HG03342 (cell line): Measurements from ENCODE around the gene ARMC10.
"Not testable (repeated sequence)": the region's sequence is repeated elsewhere in the genome, so short reads cannot be mapped to it uniquely, and the experiment has no call there.

Experiments
- ATAC-seq: cut with Tn5 transposase; IDR thresholded peaks from one replicate; pipeline ENCODE4 v1.9.1; 2021; ENCODE audit warnings: mild to moderate bottlenecking, moderate library complexity; ENCODE audit not compliant: unreplicated experiment

ARMC10 gene

GRCh38 chr7:103121641-103122040, 46.7 kb downstream of the ARMC10 start:
- ATAC-seq = no peak

GRCh38 chr7:103123529-103123928, 48.6 kb downstream of the ARMC10 start:
- ATAC-seq = no peak

- ATAC-seq = no peak
These were observed 49.6 kb downstream of the ARMC10 start for GRCh38 chr7:103124429-103124979.

- ATAC-seq = no peak
These were observed 52.1 kb downstream of the ARMC10 start for GRCh38 chr7:103127006-103127405.

- no peak for ATAC-seq
These were observed 55.0 kb downstream of the ARMC10 start for GRCh38 chr7:103129702-103130549.

- no peak for ATAC-seq
These were observed 56.1 kb downstream of the ARMC10 start for GRCh38 chr7:103130901-103131624.

GRCh38 chr7:103132995-103133688, 58.2 kb downstream of the ARMC10 start:
- no peak for ATAC-seq

GRCh38 chr7:103134836-103135554, 60.1 kb downstream of the ARMC10 start:
- ATAC-seq = no peak

GRCh38 chr7:103140061-103140460, 65.1 kb downstream of the ARMC10 start:
- no peak for ATAC-seq

GRCh38 chr7:103140685-103141084, 65.7 kb downstream of the ARMC10 start:
- ATAC-seq = no peak

- ATAC-seq = no peak
These were observed 66.9 kb downstream of the ARMC10 start for GRCh38 chr7:103141753-103142404.

- ATAC-seq = no peak
These were observed 67.6 kb downstream of the ARMC10 start for GRCh38 chr7:103142494-103142893.

GRCh38 chr7:103143868-103144267, 68.9 kb downstream of the ARMC10 start:
- no peak for ATAC-seq

- not testable (repeated sequence) for ATAC-seq
These were observed 69.8 kb downstream of the ARMC10 start for GRCh38 chr7:103144754-103145153.

- ATAC-seq = no peak
These were observed 73.4 kb downstream of the ARMC10 start for GRCh38 chr7:103148131-103148993.
